ENCODE results near the gene TRIM14.

Gene TRIM14

GRCh38 chr9:98107926-98108325 is 11.1 kb downstream of the TRIM14 start:
- H3K27me3 ChIP-seq, result no peaks in the 10 kb centered on the region
- H3K4me1 ChIP-seq, result no peaks in the 10 kb centered on the region
- no peak for DNase-seq
- H3K4me3 ChIP-seq (ENCODE audit: low read depth, low read length), result no peak overlapping the region
- no peaks in the 10 kb centered on the region for H3K9me3 ChIP-seq
- peaks cover 35% of the 10 kb centered on the region for H3K36me3 ChIP-seq
- no peak for TF ChIP-seq CTCF (IDR thresholded peaks at IDR 0.05; ENCODE audit: low read depth, low read length)

- no peak for DNase-seq
- TF ChIP-seq CTCF (IDR thresholded peaks at IDR 0.05; ENCODE audit: low read depth, low read length), result no peak
- Histone ChIP-seq H3K4me1 (no peaks in the 10 kb centered on the region), H3K36me3 (peaks cover 30% of the 10 kb centered on the region), H3K4me3 (ENCODE audit: low read depth, low read length) (no peak overlapping the region), H3K9me3 (no peaks in the 10 kb centered on the region), H3K27me3 (no peaks in the 10 kb centered on the region)
Observed at GRCh38 chr9:98105006-98105405, 14.0 kb downstream of the TRIM14 start.

GRCh38 chr9:98104445-98104881 is 14.6 kb downstream of the TRIM14 start:
- no peak for DNase-seq
- peaks cover 25% of the 10 kb centered on the region for H3K36me3 ChIP-seq
- TF ChIP-seq CTCF (IDR thresholded peaks at IDR 0.05; ENCODE audit: low read depth, low read length), result no peak
- H3K4me3 ChIP-seq (ENCODE audit: low read depth, low read length), result no peak overlapping the region
- no peaks in the 10 kb centered on the region for H3K4me1 ChIP-seq
- H3K9me3 ChIP-seq, result no peaks in the 10 kb centered on the region
- H3K27me3 ChIP-seq, result no peaks in the 10 kb centered on the region

- TF ChIP-seq CTCF (IDR thresholded peaks at IDR 0.05; ENCODE audit: low read depth, low read length), result no peak
- H3K36me3 ChIP-seq, result peaks cover 32% of the 10 kb centered on the region
- H3K27me3 ChIP-seq, result no peaks in the 10 kb centered on the region
- DNase-seq, result no peak
- no peak overlapping the region for H3K4me3 ChIP-seq (ENCODE audit: low read depth, low read length)
- H3K4me1 ChIP-seq, result no peaks in the 10 kb centered on the region
- no peaks in the 10 kb centered on the region for H3K9me3 ChIP-seq
Observed at GRCh38 chr9:98101868-98102273, 17.2 kb downstream of the TRIM14 start.

- Histone ChIP-seq H3K4me3 (ENCODE audit: low read depth, low read length) (no peak overlapping the region), H3K27me3 (no peaks in the 10 kb centered on the region), H3K9me3 (no peaks in the 10 kb centered on the region), H3K4me1 (no peaks in the 10 kb centered on the region), H3K36me3 (peaks cover 32% of the 10 kb centered on the region)
- no peak for DNase-seq
- TF ChIP-seq CTCF (IDR thresholded peaks at IDR 0.05; ENCODE audit: low read depth, low read length), result no peak
Observed at GRCh38 chr9:98101416-98101815, 17.6 kb downstream of the TRIM14 start.

- DNase-seq, result no peak
- H3K4me1 ChIP-seq, result no peaks in the 10 kb centered on the region
- no peak for TF ChIP-seq CTCF (IDR thresholded peaks at IDR 0.05; ENCODE audit: low read depth, low read length)
- no peaks in the 10 kb centered on the region for H3K9me3 ChIP-seq
- H3K27me3 ChIP-seq, result no peaks in the 10 kb centered on the region
- H3K36me3 ChIP-seq, result peaks cover 33% of the 10 kb centered on the region
- H3K4me3 ChIP-seq (ENCODE audit: low read depth, low read length), result no peak overlapping the region
Observed at GRCh38 chr9:98100456-98100855, 18.6 kb downstream of the TRIM14 start.
